Middle frontal gyrus (tissue), 1 donor: ENCODE data around the gene IKZF1.
"Not testable (repeated sequence)": the region's sequence is repeated elsewhere in the genome, so short reads cannot be mapped to it uniquely, and the experiment has no call there.

ENCODE experiments used
- DNase-seq: peaks from one replicate; pipeline ENCODE4 v3.0.0-alpha.2; 2015; ENCODE audit warnings: low spot score; ENCODE audit errors: extremely low spot score

IKZF1 gene

GRCh38 chr7:50333221-50333651 lies 28.7 kb downstream of the IKZF1 start:
- no peak for DNase-seq

DNA sequence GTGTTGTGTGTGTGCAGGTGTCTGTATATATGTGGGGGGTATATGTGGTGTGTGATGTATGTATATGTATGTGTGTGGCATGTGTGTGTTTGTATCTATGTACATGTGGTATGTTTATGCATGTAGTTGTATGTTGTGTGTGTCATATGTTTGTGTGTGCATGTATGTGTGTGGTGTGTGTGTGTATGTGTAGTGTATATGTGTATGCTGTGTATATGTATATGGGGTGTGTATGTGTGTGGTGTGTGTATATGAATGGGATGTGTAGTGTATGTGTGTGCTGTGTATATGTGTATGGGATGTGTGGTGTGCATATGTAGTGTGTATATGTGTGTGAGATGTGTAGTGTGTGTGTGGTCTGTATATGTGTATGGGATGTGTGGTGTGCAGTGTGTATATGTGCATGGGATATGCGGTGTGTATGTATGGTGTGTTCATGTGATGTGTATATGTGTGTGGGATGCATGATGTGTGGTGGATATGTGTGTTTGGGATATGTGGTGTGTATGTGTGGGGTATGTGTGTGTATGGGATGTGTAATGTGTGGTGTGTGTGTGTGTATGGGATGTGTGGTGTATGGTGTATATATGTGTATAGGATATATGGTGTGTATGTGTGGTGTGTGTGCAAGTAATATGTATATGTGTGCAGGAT lies 30.0 kb downstream of the IKZF1 start:
- DNase-seq = no peak

DNA sequence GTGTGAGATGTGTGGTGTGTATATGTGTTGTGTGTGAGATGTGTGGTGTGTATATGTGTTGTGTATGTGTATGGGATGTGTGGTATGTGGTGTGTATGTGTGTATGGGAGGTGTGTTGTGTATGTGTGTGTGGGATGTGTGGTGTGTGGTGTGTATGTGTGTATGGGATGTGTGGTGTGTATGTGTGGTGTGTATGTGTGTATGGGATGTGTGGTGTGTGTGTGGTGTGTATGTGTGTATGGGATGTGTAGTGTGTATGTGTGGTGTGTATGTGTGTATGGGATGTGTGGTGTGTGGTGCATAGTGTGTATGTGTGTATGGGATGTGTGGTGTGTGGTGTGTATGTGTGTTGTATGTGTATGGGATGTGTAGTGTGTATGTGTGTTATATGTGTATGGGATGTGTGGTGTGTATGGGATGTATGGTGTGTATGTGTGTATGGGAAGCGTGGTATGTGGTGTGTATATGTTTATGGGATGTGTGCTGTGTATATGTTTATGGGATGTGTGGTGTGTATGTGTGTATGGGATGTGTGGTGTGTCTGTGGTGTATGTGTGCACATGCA lies 30.8 kb downstream of the IKZF1 start:
- no peak for DNase-seq

- DNase-seq = no peak
These were observed 31.6 kb downstream of the IKZF1 start for GRCh38 chr7:50335795-50336754.

DNA sequence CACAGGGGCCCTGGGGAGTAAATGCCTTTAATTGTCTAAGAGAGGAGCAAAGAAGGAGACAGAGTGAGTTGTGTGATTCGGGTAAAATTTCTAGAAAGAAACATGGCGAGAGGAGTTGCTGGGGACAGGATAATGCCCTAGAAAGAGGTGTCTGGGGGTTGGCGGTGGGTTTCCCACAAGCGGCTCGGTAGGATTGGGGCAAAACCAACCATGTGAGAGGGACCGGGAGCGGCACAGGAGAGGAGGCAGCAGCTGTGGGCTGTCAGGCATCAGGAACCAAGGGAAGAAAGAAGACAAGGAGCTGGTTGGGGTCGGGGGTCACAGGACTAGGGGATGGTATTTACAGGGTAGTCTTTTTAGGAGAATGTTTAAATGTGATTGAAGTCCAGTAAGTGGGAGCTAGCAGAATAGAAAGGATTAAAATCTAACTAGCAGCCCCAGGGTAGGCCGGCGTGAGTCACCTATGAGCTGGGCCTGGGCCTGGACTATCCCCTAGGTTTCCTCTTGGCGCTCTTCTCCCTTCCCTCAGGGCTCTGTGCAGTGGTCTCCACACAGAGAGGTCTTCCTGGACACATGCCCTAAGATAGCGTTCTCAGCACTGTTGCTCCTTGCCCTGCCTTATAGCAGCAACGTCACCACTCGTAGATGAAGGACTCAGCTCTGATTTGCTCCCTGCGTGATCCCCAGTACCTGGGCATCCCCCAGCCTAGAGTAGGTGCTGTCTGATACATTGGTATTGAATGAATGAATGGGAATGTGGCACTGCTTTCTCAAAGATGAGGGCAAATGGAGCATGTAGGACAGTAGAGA lies 32.6 kb downstream of the IKZF1 start:
- no peak for DNase-seq

DNA sequence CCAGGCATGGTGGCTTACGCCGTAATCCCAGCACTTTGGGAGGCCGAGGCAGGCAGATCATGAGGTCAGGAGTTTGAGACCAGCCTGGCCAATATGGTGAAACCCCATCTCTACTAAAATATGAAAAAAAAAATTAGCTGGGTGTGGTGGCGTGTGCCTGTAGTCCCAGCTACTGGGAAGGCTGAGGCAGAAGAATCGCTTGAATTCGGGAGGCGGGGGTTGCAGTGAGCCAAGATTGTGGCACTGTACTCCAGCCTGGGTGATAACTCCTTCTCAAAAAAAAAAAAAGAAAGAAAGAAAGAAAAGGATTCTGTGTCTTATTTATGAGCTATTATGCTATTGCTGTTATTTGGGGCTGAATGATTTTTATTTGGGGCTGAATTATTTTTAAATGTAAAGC lies 35.0 kb downstream of the IKZF1 start:
- DNase-seq = not testable (repeated sequence)

DNA sequence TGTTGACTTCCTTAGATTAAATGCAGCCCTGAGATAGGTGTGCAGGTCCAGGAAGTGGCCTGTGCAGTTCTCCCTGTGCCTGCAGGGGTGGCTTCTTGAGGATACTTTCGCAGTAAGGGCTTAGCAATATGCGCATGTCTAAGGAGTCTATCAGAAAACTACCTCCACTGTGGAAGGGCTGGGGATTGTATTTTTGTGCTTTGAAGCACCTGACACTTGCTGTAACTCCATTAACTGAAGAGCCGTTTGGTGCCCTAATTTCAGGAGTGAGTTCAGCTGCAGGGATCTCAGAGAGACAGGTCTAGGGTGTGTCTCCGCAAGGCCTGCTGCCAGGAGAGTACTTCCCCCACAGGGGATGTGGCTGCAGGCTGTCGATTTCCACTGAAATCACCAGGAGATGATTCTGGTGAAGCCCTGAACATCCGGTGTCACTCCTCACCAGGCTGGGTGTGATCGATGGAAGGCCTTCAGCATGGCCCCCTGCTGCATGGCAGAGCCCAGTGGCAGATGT lies 35.5 kb downstream of the IKZF1 start:
- no peak for DNase-seq

- DNase-seq = no peak
These were observed 37.2 kb downstream of the IKZF1 start for GRCh38 chr7:50341724-50342123.

- no peak for DNase-seq
These were observed 38.1 kb downstream of the IKZF1 start for GRCh38 chr7:50342616-50343114.

- DNase-seq = no peak
These were observed 42.3 kb downstream of the IKZF1 start for GRCh38 chr7:50346545-50347497.

DNA sequence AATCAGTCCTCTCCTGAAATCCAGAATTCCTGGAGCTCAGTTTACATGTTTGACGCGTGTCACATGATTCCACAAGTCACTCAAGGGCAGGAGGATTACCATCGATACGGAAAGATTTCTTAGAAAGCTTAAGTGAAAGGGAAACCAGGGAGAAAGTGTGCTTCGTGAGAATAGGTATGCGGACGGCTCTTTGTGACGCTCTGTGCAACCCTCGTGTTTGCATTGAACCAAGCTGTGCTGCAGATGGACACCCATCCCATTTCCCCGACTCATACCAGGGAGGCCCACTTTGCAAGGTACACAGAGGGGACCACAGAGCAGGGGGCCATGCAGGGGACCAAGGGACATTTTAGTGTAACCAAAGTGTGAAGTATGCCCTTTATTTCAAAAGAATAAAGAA lies 43.2 kb downstream of the IKZF1 start:
- no peak for DNase-seq

DNA sequence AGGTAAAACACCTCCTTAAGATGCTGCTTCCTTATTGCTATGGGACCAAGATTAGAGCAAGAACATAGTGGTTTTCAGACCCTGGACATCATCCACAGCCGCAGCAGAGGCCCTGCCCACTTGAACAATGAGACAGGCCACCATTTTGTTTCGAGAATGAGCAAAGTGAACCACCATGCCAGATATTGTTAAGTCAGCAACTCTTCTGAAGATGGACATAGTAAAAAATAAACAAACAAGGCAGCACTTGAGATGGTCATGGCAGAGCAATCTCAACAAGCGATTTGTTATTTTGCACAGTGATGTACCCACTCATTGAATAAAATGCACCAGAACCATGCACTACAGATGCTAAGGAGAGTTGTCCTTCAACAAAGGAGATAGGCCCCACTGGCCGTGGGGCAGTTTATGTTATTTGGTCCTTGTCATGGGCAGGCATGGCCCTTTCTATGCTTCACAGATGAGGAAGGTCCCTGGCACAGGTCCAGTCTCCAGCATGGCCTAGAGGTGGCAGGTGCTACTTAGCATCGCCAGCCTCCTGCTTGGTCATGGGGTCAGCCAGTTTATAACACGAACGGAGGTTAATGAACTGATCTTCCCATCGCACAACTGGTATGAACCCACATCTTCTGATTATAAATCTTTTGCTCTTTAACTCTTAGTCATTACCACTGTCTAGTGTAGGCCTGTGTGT lies 44.1 kb downstream of the IKZF1 start:
- no peak for DNase-seq

DNA sequence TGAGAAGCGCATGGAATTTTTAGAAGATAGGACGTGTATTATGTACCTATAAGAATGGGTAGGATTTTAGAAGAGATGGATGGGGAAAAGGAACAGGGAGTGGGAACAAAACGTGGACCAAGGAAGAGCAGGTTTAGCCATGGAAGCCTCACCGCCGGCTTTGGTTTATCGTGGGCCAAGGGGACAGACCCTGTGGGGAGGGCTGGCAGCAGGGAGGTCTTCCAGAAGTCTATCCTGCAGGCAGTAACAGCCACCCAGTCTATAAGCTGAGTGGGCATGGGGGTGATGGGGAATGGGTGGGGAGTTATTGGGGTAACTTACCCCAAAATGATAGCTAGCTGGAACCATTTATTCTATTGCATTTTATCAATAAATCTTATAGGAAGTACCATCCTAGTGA lies 44.9 kb downstream of the IKZF1 start:
- no peak for DNase-seq

- DNase-seq = no peak
These were observed 45.7 kb downstream of the IKZF1 start for GRCh38 chr7:50349963-50350944.

DNA sequence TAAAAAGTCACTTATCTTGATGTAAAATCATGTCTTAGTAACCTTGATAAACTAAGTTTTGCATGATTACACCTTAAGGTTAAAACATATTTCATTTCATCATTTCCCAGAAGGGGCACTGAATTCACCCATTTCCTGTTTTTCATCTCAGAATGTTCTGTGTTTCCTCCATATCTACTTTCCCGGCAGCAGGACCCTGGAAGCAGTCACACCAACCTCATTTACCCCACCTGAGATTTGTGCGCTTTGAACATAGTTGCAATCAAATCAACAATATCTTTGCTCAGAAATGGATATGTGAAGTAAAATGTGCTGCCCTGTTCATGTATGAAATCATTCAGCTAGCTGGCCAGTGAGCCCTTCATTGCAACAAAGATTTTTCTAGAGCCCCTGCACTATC lies 46.8 kb downstream of the IKZF1 start:
- DNase-seq = no peak

DNA sequence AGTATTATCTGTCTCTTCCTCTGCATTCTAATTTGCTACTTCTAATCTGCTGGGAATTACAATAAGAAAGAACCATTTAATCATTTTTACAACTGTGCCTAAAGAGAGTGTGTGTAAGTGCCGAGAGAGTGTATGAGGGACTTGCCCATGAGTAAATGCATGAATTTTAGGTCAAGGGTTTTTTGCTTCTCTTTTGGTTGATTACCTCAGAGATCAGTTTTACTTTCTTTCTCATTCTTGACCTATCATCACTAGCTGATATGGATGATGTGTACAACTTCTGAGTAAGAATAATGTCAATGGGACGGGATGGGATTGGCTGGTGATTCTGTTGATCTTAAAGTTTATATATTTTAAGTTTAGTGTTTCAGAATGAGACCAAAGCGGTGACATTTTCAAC lies 47.8 kb downstream of the IKZF1 start:
- no peak for DNase-seq

DNA sequence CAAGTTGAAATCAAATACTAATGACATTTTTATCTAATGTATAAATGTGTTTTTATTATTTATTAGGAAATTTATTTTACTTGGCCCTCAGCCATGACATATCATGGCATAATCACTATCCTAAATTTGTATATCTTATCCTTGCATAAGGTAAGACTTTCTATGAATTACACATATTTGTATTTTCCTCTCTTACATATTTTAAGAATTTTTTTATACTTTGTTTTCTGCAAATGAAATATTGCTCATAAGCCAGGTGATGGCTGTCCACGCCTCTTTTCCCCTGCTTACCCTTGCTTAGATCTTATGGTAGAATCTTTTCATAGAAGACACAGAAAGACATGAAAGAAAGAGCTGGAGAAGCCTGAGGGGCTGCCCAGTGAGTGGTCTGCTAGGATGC lies 48.2 kb downstream of the IKZF1 start:
- DNase-seq = no peak

DNA sequence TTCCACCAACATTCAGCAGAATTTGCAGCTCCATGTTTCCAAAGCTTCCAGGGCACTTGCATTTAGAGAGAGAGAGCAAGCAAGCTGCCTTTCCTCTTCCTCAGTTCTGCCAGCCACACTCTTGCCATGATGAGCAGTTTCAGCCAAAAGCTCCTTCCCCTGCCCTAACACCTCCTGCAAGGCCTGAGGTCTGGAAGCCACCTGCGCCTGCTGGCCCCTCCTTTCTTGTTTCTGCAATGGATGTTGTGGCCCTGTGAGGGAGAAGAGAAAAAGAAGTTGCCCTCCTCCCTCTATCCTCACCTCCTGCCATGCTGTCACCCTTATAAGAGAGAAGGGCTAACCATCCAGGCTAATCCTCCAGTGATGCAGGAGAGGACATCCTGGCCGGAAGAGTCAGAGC lies 48.7 kb downstream of the IKZF1 start:
- no peak for DNase-seq
